ENCODE results near the gene HAND1.

HAND1 gene

GRCh38 chr5:154506049-154506715 lies 28.2 kb upstream of the HAND1 start:
- DNase-seq (ENCODE audit: low read depth in 2 of 2), result no peak

GRCh38 chr5:154505567-154505966 lies 27.5 kb upstream of the HAND1 start:
- DNase-seq (ENCODE audit: low read depth in 2 of 2), result no peak

GRCh38 chr5:154503698-154504039 lies 25.6 kb upstream of the HAND1 start:
- DNase-seq (ENCODE audit: low read depth in 2 of 2), result no peak

- no peak for DNase-seq (ENCODE audit: low read depth in 2 of 2)
Observed at GRCh38 chr5:154502180-154502579, 24.2 kb upstream of the HAND1 start.

GRCh38 chr5:154501566-154501965 lies 23.5 kb upstream of the HAND1 start:
- no peak for DNase-seq (ENCODE audit: low read depth in 2 of 2)

GRCh38 chr5:154498994-154499393 lies 21.0 kb upstream of the HAND1 start:
- DNase-seq (ENCODE audit: low read depth in 2 of 2), result no peak

GRCh38 chr5:154498591-154498990 lies 20.6 kb upstream of the HAND1 start:
- DNase-seq (ENCODE audit: low read depth in 2 of 2), result no peak

GRCh38 chr5:154494036-154494435 lies 16.0 kb upstream of the HAND1 start:
- DNase-seq (ENCODE audit: low read depth in 2 of 2), result no peak

GRCh38 chr5:154493274-154493673 lies 15.2 kb upstream of the HAND1 start:
- DNase-seq (ENCODE audit: low read depth in 2 of 2), result no peak

- no peak for DNase-seq (ENCODE audit: low read depth in 2 of 2)
Observed at GRCh38 chr5:154491941-154492340, 13.9 kb upstream of the HAND1 start.

GRCh38 chr5:154487541-154487940 lies 9.5 kb upstream of the HAND1 start:
- DNase-seq (ENCODE audit: low read depth in 2 of 2), result peak in 1 of 2 donors; percentile 32

- DNase-seq (ENCODE audit: low read depth in 2 of 2), result no peak
Observed at GRCh38 chr5:154486427-154486866, 8.4 kb upstream of the HAND1 start.

- no peak for DNase-seq (ENCODE audit: low read depth in 2 of 2)
Observed at GRCh38 chr5:154485850-154486426, 7.9 kb upstream of the HAND1 start.

GRCh38 chr5:154485096-154485491 lies 7.1 kb upstream of the HAND1 start:
- no peak for DNase-seq (ENCODE audit: low read depth in 2 of 2)

GRCh38 chr5:154484393-154485095 lies 6.5 kb upstream of the HAND1 start:
- no peak for DNase-seq (ENCODE audit: low read depth in 2 of 2)

GRCh38 chr5:154483654-154484392 lies 5.8 kb upstream of the HAND1 start:
- DNase-seq (ENCODE audit: low read depth in 2 of 2), result no peak

- no peak for DNase-seq (ENCODE audit: low read depth in 2 of 2)
Observed at GRCh38 chr5:154482528-154483449, 4.8 kb upstream of the HAND1 start.

GRCh38 chr5:154481584-154482381 lies 3.8 kb upstream of the HAND1 start:
- DNase-seq (ENCODE audit: low read depth in 2 of 2), result no peak

- no peak for DNase-seq (ENCODE audit: low read depth in 2 of 2)
Observed at GRCh38 chr5:154480847-154481246, 2.8 kb upstream of the HAND1 start.

GRCh38 chr5:154479944-154480750 lies 2.1 kb upstream of the HAND1 start:
- no peak for DNase-seq (ENCODE audit: low read depth in 2 of 2)

All from activated CD4-positive, alpha-beta T cell treated with anti-CD3 and anti-CD28 coated beads for 24 hours (primary cell).